Measurements from ENCODE around the gene PIGA.

The PIGA gene, protein sequence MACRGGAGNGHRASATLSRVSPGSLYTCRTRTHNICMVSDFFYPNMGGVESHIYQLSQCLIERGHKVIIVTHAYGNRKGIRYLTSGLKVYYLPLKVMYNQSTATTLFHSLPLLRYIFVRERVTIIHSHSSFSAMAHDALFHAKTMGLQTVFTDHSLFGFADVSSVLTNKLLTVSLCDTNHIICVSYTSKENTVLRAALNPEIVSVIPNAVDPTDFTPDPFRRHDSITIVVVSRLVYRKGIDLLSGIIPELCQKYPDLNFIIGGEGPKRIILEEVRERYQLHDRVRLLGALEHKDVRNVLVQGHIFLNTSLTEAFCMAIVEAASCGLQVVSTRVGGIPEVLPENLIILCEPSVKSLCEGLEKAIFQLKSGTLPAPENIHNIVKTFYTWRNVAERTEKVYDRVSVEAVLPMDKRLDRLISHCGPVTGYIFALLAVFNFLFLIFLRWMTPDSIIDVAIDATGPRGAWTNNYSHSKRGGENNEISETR

DNA sequence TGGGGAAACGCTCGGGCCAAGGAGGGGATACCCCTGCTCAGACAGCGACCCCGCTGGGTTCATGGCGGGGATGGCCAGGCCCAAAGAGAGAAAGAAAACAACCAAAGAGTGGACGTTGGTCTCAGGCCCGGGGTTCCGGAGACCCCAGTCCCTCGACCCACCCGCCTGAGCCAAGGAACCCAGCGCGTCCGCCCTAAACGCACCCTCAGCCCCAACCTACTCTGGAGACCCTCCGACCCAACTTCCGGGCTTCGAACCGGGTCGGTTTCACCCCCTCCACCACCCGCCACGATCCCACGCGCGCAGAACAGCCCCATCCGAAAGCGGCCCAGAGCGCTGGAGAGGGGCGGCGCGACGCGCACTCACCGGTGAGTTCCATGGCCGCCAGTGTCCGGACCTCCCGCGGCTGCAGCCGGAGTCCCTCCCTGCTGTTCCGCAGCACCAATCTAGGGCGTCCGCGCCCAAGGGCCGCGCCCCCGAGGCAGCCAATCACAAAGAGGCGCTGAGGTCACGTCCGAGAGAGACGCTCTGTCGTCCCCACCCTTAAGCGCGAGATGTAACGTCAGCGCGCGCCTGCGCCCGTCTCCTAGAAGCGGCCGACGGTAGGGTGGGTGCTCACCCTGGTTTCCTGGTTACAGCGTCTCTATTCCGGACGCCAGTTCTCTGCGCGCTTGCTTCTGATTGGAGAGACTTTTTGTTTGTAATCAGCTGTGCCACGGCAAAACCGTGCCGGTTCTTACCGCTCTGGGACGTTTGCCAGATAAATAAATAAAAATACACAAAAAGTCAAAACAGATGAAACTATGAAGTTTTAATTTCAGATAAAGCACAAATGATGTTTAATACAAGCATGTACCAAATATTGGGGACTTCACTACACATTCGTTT lies at the start of gene PIGA:
TSS of gene PIGA (minus strand) at position 389 of the 888 bp plus-strand sequence. CDS start 3,593 bp downstream, outside the sequence.
- DNase-seq: peak; percentile 91

DNA sequence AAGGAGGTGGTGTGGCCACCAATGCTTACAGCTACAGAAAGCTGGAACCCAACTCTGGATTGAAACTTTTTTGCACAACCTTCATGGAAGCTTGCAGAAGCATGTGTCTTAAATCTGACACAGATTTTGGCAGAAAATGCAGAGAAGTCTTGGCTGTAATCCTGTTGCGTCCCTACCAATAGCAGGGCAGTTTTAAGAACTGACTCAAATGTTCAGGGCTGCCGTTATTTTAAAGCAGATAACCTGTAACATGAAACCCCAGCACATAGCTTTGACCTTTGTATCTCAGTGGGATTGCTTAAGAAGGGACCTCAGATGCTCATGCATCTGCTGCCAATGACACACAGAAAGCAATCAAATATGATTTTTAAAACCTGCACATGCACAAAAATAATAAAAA lies 49.0 kb upstream of the PIGA start, which contains the start of gene VEGFD:
TSS of gene VEGFD (minus strand) at position 110 of the 400 bp plus-strand sequence. CDS start 467 bp downstream, outside the sequence.
- DNase-seq: no peak

DNA sequence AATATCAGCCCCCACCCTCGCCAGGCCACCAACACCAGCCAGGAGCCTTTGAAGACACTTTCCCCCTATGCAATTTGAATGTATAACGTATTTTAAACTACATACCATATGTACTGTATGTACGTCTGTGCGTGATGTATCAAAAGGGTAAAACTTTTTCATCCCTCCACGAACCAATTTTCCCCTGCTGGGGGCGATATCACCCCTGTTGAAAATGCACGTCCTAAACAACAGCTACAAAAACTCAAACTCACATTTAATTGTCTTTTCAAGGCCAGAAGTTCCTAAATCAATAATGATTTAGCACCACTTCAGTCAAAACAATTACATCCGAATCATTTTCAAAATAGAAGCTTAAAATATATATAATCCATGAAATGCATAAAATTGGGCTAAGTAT lies 47.5 kb upstream of the PIGA start:
- DNase-seq: no peak

DNA sequence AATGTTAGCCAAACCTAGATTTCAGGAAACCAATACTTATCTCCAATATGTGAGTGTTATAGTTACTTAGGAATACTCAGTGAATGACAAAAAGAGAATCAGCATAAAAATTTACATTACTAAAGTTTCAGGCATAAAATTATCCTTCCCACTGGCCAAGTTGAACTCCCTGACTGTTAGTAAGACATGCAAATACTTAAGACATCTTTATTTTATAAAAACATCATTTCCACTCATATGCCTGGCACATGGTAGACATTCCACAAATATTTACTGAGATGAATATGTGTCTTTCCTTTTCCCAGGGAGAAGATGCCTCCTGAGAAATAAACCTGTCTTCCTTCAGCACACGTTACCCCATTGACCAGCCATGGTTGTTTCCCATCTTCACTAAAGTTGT lies 41.6 kb upstream of the PIGA start:
- DNase-seq: no peak

DNA sequence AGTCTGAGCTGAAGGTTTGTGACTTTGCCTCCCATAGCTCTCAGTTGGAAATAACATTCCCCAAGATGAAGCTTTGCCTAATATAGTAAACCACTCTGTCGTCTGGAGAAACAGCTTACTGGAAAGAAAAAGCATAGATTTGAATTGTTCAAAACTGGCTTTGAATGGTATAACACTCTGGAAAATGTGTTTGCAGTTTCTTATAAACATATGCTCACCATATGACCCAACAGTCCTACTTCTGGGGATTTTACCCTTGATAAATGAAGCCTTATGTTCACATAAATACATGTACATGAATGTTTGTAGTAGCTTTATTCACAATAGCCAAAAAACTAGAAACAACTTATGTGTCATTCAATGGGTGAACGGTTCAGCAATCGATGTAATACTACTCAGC lies 38.7 kb upstream of the PIGA start:
- DNase-seq: no peak

DNA sequence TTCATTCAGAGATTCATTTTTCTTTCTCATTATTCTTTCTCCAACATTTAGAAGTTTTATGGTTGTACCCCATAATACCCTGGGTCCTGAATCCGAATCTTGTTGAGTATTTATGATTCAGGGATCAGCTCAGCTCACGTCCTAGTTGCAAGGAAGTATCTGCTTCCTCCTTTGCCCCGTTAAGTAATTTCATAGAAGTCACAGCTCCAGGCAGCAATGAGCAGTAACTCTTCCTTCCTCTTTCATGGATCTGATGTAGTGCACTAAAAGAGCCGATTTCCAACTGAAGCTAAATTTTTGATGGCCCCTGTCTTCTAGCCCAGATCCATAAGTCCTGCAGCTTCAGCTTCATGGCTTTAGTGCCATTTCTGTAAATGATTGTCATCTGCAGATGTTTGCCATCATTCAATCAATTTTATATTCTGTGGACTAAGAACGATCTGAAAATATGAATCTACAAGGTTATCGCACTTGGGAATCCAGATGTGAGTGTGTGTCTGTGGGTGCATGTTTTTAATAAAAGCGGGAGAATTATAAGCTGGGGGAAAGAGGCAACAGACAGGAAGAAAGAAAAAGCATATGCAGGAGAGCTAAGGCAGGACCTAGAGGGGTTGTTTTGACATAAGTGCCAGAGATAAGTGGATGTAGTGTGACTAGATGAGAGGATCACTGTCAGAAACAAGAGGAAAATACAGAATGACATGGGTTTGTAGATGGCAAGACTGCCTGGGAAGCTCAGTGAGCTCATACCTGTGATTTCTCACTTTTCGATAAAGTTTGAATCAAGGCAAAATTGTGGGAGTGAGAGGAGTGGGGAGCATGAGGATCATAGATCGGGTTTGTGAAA lies 31.4 kb upstream of the PIGA start:
- DNase-seq: no peak

DNA sequence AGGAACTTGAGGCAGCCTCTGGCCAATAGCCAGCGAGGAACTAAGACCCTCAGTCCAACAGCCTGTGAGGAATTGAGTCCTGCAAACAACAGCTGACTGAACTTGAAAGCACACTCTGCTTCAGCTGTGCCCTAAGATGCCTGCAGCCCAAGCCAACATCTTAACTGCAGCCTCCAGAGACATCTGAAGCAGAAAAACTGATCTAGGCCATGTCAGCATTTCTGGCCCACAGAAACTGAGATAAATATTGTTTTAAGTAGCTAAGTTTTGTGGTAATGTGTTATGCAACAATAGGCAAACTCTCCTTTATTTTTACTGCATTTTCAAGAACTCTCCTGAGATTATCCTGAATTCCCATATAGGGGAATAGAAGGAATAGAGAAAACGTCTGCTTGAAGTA lies 24.4 kb upstream of the PIGA start:
- DNase-seq: no peak

DNA sequence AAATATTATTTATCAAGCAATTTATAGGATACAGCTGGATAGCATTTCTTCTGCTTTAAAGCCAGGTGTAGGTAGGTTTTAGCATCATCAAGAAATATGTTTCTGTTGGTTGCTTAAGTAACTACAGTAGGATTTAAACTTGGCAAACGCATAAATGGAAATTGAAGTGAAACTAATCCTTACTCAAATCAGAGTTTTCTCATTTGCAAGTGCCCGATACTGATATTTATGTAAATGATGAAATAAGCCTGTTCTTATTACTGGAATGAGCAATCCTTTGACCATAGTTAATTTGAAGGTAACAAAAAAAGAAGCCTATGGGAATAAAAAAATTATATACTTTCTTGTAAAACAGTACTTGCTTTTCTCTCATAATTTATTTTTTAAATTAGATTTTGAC lies 23.2 kb upstream of the PIGA start:
- no peak for DNase-seq

DNA sequence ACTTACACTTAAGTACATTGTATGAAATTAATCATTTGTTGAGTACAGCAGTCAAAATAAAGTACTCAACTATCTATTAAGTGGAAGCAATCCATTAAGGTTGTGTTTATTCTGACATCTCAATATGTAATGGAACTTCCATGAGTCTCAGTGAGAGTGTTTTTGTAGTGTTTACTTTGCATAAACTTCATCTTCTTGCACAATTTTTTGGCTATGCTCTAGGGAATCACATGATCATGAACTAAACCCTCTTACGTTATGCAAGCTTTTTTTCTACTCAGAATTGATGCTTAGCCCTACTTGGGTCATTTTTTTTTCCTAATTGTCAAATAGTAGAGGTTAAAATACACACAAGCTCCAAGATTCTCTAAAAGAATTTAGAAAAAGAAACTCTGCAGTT lies 21.1 kb upstream of the PIGA start:
- no peak for DNase-seq

DNA sequence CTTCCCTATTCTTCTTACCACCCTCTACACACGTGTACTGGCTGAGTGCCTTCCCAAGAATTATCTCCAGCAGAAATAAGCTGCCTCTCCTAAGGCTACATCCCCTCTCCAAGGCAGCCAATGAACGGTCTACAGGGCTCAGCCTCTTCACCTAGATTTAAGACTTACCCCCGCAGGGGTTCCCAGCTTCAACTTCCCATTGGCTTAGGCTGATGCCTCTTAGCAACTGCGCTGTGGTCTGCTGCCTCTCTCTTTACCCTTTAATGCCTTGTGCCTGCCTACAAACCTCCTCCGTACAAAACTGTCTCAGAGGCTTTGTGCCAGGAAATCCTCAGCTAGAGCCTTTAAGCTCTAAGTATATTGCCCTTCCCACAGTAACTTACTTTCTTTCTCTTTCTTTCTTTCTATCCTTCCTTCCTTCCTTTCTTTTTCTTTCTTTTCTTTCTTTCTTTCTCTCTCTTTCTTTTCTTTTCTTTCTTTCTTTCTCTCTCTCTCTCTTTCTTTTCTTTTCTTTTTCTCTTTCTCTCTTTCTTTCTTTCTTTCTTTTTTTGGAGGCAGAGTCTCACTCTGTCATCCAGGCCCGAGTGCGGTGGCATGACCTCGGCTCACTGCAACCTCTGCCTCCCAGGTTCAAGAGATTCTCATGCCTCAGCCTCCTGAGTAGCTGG lies 15.1 kb upstream of the PIGA start:
- DNase-seq: no peak

DNA sequence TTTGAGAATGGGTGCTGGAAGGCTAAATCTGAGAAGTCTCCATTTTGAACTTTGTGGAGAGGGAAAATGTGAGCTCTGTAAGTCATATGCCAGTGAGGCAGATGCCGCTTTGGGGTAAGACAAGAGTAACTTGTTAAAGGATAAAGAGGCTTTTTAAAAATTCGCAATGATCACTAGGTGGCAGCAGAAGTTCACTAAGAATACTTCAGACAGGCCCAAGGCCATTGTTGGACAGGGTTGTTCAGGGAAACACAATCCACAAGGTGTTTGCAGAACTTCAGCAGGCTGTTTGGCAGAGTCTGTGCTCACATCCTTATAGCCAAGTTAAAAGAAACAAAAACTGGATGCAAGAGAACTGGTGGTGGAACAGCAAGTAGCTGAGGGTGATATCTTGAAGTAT lies 13.7 kb upstream of the PIGA start:
- peak; percentile 56 for DNase-seq

DNA sequence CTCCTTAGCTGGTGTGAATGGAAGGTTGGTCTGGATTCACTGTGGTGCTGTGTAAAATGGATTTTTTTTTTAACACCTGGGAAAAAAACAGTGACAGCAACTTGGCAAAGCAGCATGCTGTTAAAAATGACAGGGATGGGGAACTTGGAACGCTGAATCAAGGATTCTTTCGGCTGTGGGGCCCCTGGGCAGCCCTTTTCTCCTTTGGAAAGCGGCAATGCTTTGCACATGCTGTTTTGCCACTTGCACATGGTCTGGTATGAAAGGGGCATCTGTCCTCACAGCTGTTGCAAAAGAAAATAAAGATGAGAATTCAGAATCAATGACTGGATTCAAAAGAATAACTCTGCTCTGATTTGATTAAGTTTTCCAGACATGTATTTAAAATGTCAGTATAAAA lies 10.7 kb upstream of the PIGA start:
- no peak for DNase-seq

DNA sequence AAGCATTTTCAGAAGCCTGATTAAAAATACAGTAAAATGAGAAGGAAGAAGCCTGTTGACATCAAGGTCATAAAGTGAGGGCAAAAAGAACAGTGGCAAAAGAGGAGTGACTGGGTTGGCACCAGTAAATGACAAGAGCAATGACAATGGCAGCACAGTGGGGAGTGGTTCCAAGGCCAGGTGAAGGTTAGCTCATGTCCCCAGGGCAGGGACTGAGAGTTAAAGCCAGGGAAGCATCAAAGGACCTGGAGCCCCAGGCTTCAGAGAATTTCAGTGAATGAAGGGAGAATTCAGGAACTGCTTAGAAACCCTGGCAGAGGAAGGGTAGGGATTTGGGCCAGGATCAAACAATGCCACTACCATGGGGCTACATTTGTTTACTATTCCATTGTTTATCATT lies 8.8 kb upstream of the PIGA start:
- no peak for DNase-seq

DNA sequence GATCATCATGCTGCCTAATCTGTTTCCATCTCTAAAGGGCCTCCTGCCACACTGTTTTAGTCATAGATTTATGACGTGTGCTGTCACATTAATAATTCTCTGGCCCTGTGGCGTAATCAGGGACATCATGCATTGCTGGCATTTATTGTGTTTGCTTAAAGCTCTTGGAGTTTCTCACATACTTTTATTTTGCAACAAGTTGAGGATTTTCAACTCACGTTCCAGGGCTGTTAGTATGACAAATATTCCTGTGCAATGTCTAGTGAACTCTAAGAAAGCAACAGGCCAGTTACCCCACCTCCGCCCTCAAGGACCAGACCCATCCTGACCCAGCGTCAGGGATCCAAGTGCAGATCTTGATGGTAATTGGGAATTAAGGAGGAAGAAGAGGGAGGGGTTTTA lies 7.8 kb upstream of the PIGA start:
- DNase-seq: no peak

DNA sequence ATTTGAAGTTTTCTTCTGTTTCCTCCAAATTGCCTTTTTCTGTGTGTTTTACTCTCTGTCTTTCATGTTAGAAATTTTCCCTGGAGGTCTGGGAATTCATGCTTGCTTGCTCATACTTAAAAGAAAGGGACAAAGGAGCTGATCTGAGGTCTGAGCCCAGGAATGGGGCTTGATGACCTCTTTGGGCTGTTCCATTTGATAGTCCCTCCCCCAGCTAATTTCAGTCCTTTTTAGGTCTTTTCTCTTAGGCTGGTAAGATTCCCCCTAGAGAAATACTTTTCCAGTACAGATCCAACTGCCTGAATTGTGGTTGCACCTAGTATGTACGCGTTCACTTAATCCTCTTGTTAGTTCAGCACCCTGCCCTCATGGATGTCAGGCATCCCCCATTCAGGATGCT lies 5.5 kb upstream of the PIGA start:
- no peak for DNase-seq

DNA sequence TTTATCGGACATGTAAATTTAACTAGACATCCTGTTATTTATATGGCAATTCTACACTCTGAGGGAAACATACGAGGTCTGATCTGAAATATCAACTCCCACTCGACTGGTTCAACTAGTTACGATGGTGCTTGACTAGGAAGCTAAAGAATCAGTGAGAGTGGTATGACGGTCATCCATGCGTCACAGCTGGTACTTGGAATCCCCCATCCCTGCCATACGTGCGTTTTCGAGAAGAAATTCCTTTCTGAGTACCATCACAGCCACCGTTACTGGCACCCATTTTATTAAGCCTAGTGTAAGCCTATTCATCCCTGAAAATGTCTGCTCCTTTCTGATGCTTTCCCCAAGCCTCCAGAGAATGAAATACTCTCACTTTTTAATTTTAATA lies 695 bp upstream of the PIGA start:
- no peak for DNase-seq

DNA sequence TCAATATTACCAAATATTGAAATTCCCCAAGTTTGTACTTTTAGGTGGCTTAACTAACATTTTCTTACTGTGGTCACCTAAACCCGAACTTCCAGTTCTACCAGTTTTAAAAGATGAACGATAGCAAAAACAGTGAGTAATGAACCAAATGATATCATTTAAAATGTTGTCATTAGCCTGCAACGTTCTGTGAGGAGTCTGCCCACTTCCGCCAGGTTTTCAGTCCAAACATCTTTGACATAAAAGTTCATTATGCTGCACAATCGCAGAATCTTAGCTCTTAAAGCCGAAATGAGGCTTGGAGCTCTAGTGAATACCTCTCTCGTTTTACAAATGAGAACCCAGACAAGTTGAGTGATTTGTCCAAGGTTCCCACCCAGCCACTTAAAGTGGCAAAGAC lies 762 bp downstream of the PIGA start:
- DNase-seq: no peak

DNA sequence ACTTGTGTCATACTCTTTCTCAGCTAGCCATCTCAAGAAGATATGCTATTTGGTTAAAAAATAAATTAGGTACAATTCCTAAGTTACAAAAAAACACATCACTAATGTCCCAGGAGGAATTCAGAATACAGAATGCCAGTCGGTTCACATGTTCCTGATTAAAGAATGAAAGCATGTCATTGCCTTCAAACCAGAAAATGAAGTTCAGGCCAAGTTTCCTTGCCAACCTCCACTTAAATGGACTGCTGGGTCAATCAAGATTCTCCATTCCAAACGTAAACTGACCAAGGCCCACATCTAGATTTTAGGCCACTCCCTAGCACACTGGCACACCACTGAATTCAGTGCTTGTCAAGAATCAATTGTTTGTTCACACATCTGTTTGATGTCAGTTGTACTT lies 6.5 kb downstream of the PIGA start:
- DNase-seq: no peak

DNA sequence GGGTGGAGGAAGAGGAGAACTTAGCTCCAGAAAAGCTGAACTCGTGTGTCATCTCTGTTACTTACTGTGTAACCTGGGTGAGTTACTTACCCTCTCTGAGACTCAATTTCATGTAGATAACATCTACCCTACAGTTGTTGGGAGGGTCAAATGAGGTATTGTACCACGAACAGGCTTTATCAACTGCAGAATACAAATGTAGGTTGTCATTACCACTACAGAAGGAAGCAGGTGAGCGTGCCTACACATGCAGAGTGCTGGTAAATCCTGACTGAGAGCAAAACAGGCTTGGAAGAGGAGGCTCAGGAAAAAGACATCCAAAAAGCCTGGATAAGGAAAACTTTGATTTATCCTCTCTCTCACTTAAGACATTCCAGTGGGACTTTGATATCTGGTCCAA lies 7.2 kb downstream of the PIGA start:
- DNase-seq: no peak

DNA sequence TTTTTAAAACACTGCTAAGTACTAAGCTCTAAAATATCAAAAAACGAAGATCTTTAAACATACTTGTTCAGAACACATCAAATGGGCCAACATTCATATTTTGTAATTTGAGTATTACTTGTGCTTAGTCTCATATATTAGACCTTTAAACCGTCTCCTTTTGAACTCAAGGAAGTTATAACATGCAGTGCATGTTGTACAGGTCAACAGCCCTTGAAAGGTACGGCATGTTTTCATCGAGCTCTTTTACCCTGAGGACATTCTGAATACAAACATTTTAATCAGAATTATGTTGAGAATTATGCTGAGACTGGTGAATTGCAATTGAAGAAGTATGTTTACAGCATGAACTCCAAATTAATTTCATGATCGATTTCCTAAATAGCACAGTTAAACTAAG lies 12.9 kb downstream of the PIGA start:
- DNase-seq: no peak

DNA sequence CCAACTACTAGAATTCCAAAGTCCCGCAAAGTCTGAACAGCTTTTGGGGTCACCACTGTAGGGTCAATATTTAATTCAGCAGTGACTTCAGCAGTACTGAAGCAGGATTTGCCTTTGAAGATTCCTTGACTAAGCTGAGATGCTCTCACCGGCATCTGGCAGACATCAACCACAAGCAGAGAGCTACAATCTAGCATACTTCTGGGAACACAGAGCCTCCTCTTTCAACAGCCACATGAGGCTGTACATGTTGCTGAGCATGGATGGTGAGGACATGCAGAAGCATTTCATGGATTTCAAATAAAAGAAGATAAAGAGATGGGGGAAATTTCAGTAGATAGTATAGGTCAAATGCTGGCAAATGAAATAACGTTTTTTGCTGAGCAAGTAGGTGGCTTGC lies 13.3 kb downstream of the PIGA start:
- no peak for DNase-seq

DNA sequence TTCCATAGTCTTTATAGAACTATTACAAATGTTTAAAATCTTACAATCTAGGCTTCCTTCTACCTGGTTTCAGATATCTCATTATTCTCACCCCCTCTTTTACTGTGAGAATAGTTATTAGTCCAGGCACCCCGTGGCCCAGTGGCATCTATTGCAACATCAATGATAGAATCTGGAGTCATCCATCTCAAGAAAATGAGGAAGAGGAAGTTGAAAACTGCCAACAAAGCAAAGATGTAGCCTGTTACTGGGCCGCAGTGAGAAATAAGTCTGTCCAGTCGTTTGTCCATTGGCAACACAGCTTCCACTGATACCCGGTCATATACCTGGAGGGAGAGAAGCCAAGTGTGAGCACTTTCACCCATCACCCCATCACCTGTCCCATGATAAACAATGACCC lies 13.9 kb downstream of the PIGA start:
- DNase-seq: no peak
